Measurements from ENCODE around the gene SLC2A4RG. TPM values are rescaled to one million over a fixed set of nuclear protein-coding genes. Genes with fewer than 3 reads are reported as not detected.
A peak's percentile ranks its signal among the peaks of the same experiment; 100 is the strongest.

SLC2A4RG gene
- polyA plus RNA-seq, 1 experiment: 52.0 TPM

- Histone ChIP-seq H3K4me3 (ENCODE audit: low read depth, low read length) (no peak overlapping the region), H3K36me3 (ENCODE audit: control insufficient read depth, insufficient read depth, low read length) (peaks cover 10% of the 10 kb centered on the region), H3K27me3 (ENCODE audit: control insufficient read depth, insufficient read depth, low read length) (no peaks in the 10 kb centered on the region)
- peak; percentile 40; the same call in 1 of the 2 replicates for TF ChIP-seq CTCF (IDR thresholded peaks at IDR 0.05; ENCODE audit: insufficient read depth, low read depth, low read length)
- ChIA-PET POLR2A (no interaction called here), CTCF (no interaction called here)
- DNase-seq (ENCODE audit: low read depth): no peak
Measured at GRCh38 chr20:63692436-63693082, 47.0 kb upstream of the SLC2A4RG start.

GRCh38 chr20:63693083-63693732, 46.4 kb upstream of the SLC2A4RG start:
- TF ChIP-seq CTCF (IDR thresholded peaks at IDR 0.05; ENCODE audit: insufficient read depth, low read depth, low read length): no peak
- Histone ChIP-seq H3K27me3 (ENCODE audit: control insufficient read depth, insufficient read depth, low read length) (no peaks in the 10 kb centered on the region), H3K4me3 (ENCODE audit: low read depth, low read length) (no peak overlapping the region), H3K36me3 (ENCODE audit: control insufficient read depth, insufficient read depth, low read length) (peaks cover 14% of the 10 kb centered on the region)
- CTCF ChIA-PET: no interaction called here
- POLR2A ChIA-PET: no interaction called here
- no peak for DNase-seq (ENCODE audit: low read depth)

GRCh38 chr20:63693733-63694583, 45.6 kb upstream of the SLC2A4RG start:
- CTCF ChIA-PET: no interaction called here
- Histone ChIP-seq H3K36me3 (ENCODE audit: control insufficient read depth, insufficient read depth, low read length) (peaks cover 15% of the 10 kb centered on the region), H3K27me3 (ENCODE audit: control insufficient read depth, insufficient read depth, low read length) (no peaks in the 10 kb centered on the region), H3K4me3 (ENCODE audit: low read depth, low read length) (no peak overlapping the region)
- POLR2A ChIA-PET: no interaction called here
- DNase-seq (ENCODE audit: low read depth): no peak
- TF ChIP-seq CTCF (IDR thresholded peaks at IDR 0.05; ENCODE audit: insufficient read depth, low read depth, low read length): no peak

- Histone ChIP-seq H3K4me3 (ENCODE audit: low read depth, low read length) (no peak overlapping the region), H3K36me3 (ENCODE audit: control insufficient read depth, insufficient read depth, low read length) (peaks cover 15% of the 10 kb centered on the region), H3K27me3 (ENCODE audit: control insufficient read depth, insufficient read depth, low read length) (no peaks in the 10 kb centered on the region)
- TF ChIP-seq CTCF (IDR thresholded peaks at IDR 0.05; ENCODE audit: insufficient read depth, low read depth, low read length): no peak
- CTCF ChIA-PET: no interaction called here
- POLR2A ChIA-PET: no interaction called here
- no peak for DNase-seq (ENCODE audit: low read depth)
Measured at GRCh38 chr20:63694584-63695423, 44.8 kb upstream of the SLC2A4RG start.
